ENCODE data around the gene WDR18.

GRCh38 chr19:972281-972680 lies 11.9 kb upstream of the WDR18 start:
- TF ChIP-seq CTCF (IDR thresholded peaks at IDR 0.05; ENCODE audit: low read length) (no peak), EZH2 (IDR thresholded peaks at IDR 0.05; ENCODE audit: borderline replicate concordance, low read length) (no peak)

All from OCI-LY1 (cell line).